NT2/D1 (cell line): ENCODE data around the gene HOXD11.

Experiments used
- DNase-seq: peaks from one replicate; pipeline ENCODE4 v3.0.0-alpha.2; 2011; ENCODE audit warnings: low read depth, low spot score
- H3K27me3 ChIP-seq: 2 replicates; pipeline ENCODE4 v1.6.0; 2011; ENCODE audit warnings: mild to moderate bottlenecking; ENCODE audit not compliant: insufficient read length, insufficient read depth
- H3K36me3 ChIP-seq: 2 replicates; pipeline ENCODE4 v1.6.1; 2011; ENCODE audit warnings: mild to moderate bottlenecking, low read length, mixed read lengths; ENCODE audit not compliant: insufficient read depth, insufficient read length
- H3K4me1 ChIP-seq: 2 replicates; pipeline ENCODE4 v1.5.1; 2011; ENCODE audit not compliant: insufficient read depth, insufficient read length
- H3K4me3 ChIP-seq: 2 replicates; pipeline ENCODE4 v1.5.1; 2011; ENCODE audit warnings: low read depth; ENCODE audit not compliant: insufficient read length
- H3K9ac ChIP-seq: 2 replicates; pipeline ENCODE4 v1.6.0; 2011; ENCODE audit warnings: low read depth; ENCODE audit not compliant: insufficient read length
- H3K9me3 ChIP-seq: 2 replicates; pipeline ENCODE4 v1.5.1; 2011; ENCODE audit warnings: mild to moderate bottlenecking, low read length; ENCODE audit not compliant: insufficient read depth
- SUZ12 ChIP-seq: IDR thresholded peaks from 2 replicates; pipeline ENCODE4 v1.6.1; 2011; ENCODE audit not compliant: insufficient read length, insufficient read depth; ENCODE audit errors: extremely low read depth
- YY1 ChIP-seq: IDR thresholded peaks from 2 replicates; pipeline ENCODE4 v1.6.1; 2011; ENCODE audit not compliant: insufficient read length, insufficient read depth
- ZNF274 ChIP-seq: IDR thresholded peaks from 2 replicates; pipeline ENCODE4 v1.6.1; 2011; ENCODE audit warnings: mild to moderate bottlenecking, low read depth, low read length

The HOXD11 gene

GRCh38 chr2:176096986-176097819 is 9.9 kb upstream of the HOXD11 start:
- Histone ChIP-seq H3K36me3 (peaks cover 10% of the 10 kb centered on the region), H3K27me3 (peaks cover 76% of the 10 kb centered on the region), H3K9me3 (peaks cover 58% of the 10 kb centered on the region; the same call in 1 of the 2 replicates), H3K9ac (peak overlapping the region; percentile 72), H3K4me3 (peak overlapping the region; percentile 41), H3K4me1 (peaks cover 8% of the 10 kb centered on the region)
- DNase-seq, result peak; percentile 92
- no peak for TF ChIP-seq ZNF274
- no peak for TF ChIP-seq YY1
- no peak for TF ChIP-seq SUZ12

DNA sequence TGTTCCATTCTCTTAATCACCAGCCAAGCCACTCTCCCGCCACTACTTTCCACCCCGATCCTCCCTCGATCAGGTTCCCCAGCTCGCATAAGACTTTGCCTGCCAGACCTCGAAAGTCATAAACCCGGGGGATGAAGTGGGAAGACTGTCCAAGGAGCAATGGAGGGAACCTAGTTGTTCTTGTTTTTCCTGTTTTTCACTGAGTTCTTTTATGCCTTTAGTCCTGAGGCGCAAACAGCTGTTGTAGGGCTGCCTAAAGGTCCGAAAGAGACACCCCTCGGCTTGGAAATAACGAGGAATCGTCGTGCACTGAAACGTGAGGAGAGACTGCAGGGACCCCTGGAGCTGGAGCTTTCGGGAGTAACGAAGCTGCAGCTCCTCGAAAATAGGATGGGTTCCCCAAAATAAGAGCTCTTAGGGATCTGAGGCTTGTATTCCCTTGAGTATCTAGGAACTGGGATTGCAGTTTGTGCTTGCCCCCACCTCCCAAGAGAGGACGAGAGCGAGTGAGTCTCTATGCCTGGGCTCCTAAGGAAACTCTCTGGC is 9.2 kb upstream of the HOXD11 start:
- peak overlapping the region; percentile 54 for H3K9ac ChIP-seq
- peaks cover 8% of the 10 kb centered on the region for H3K4me1 ChIP-seq
- peaks cover 82% of the 10 kb centered on the region for H3K27me3 ChIP-seq
- peaks cover 58% of the 10 kb centered on the region; the same call in 1 of the 2 replicates for H3K9me3 ChIP-seq
- peak overlapping the region; percentile 41 for H3K4me3 ChIP-seq
- no peak for TF ChIP-seq ZNF274
- peak; percentile 18 for TF ChIP-seq SUZ12
- no peak for TF ChIP-seq YY1
- no peak for DNase-seq
- peaks cover 10% of the 10 kb centered on the region for H3K36me3 ChIP-seq

- H3K9me3 ChIP-seq, result peaks cover 57% of the 10 kb centered on the region; the same call in 1 of the 2 replicates
- peak overlapping the region; percentile 41 for H3K4me3 ChIP-seq
- peak overlapping the region; percentile 77 for H3K9ac ChIP-seq
- no peak for DNase-seq
- peaks cover 10% of the 10 kb centered on the region for H3K36me3 ChIP-seq
- peaks cover 5% of the 10 kb centered on the region for H3K4me1 ChIP-seq
- H3K27me3 ChIP-seq, result peaks cover 83% of the 10 kb centered on the region
- TF ChIP-seq ZNF274 (no peak), YY1 (no peak), SUZ12 (no peak)
Observed at GRCh38 chr2:176098366-176099158, 8.5 kb upstream of the HOXD11 start.

GRCh38 chr2:176099159-176099727 is 7.8 kb upstream of the HOXD11 start:
- Histone ChIP-seq H3K9ac (no peak overlapping the region), H3K36me3 (peaks cover 9% of the 10 kb centered on the region), H3K4me3 (no peak overlapping the region), H3K27me3 (peaks cover 83% of the 10 kb centered on the region), H3K9me3 (peaks cover 50% of the 10 kb centered on the region; the same call in 1 of the 2 replicates), H3K4me1 (peaks cover 5% of the 10 kb centered on the region)
- DNase-seq, result no peak
- TF ChIP-seq SUZ12 (no peak), ZNF274 (no peak), YY1 (no peak)

GRCh38 chr2:176099728-176100546 is 7.1 kb upstream of the HOXD11 start, which contains the start of gene HOXD12:
Gene HOXD12 (plus strand): TSS chr2:176099795. CDS start chr2:176099802, 7 bp downstream.
- H3K9me3 ChIP-seq, result peaks cover 43% of the 10 kb centered on the region; the same call in 1 of the 2 replicates
- H3K4me1 ChIP-seq, result peaks cover 6% of the 10 kb centered on the region
- TF ChIP-seq ZNF274 (no peak), YY1 (no peak), SUZ12 (no peak)
- H3K36me3 ChIP-seq, result peaks cover 2% of the 10 kb centered on the region
- H3K27me3 ChIP-seq, result peaks cover 83% of the 10 kb centered on the region
- peak within 1 kb of the TSS; percentile 77 for H3K9ac ChIP-seq
- H3K4me3 ChIP-seq, result peak within 1 kb of the TSS; percentile 41
- DNase-seq, result no peak

- H3K4me3 ChIP-seq, result no peak overlapping the region
- H3K9ac ChIP-seq, result no peak overlapping the region
- no peaks in the 10 kb centered on the region for H3K36me3 ChIP-seq
- peaks cover 13% of the 10 kb centered on the region for H3K4me1 ChIP-seq
- no peak for DNase-seq
- no peak for TF ChIP-seq ZNF274
- no peak for TF ChIP-seq YY1
- no peak for TF ChIP-seq SUZ12
- H3K9me3 ChIP-seq, result peaks cover 36% of the 10 kb centered on the region; the same call in 1 of the 2 replicates
- peaks cover 83% of the 10 kb centered on the region for H3K27me3 ChIP-seq
Observed at GRCh38 chr2:176100547-176101140, 6.4 kb upstream of the HOXD11 start.
